SK-N-MC (cell line): ENCODE measurements around the gene MACROD2.
A peak's percentile ranks its signal among the peaks of the same experiment; 100 is the strongest.
"Not testable (repeated sequence)": the region's sequence is repeated elsewhere in the genome, so short reads cannot be mapped to it uniquely, and the experiment has no call there.

Source experiments
- DNase-seq: peaks from one replicate; pipeline ENCODE4 v3.0.0-alpha.2; 2011; ENCODE audit warnings: low read depth, low spot score
- H3K27ac ChIP-seq: fragments of 200-600 bp; sonication (generic); 2 replicates; pipeline ENCODE4 v1.5.1; 2016; ENCODE audit warnings: mixed run types
- H3K36me3 ChIP-seq: fragments of 200-600 bp; sonication (generic); 2 replicates; pipeline ENCODE4 v1.6.1; 2017; ENCODE audit warnings: antibody characterized with exemption, low read length, mixed read lengths; ENCODE audit not compliant: insufficient read depth
- H3K4me3 ChIP-seq: fragments of 200-600 bp; sonication (generic); 2 replicates; pipeline ENCODE4 v1.5.1; 2016
- H3K9ac ChIP-seq: fragments of 200-600 bp; sonication (generic); 2 replicates; pipeline ENCODE4 v1.8.0; 2017; ENCODE audit warnings: mixed run types, mixed read lengths; ENCODE audit not compliant: insufficient read length
- H3K9me3 ChIP-seq: fragments of 200-600 bp; sonication (generic); 2 replicates; pipeline ENCODE4 v1.6.1; 2017; ENCODE audit warnings: low read depth, mild to moderate bottlenecking, antibody characterized with exemption, low read length, moderate library complexity, mixed read lengths
- EZH2 ChIP-seq: fragments of 200-600 bp; sonication (generic); IDR thresholded peaks from one replicate; pipeline ENCODE4 v1.6.1; 2017; ENCODE audit warnings: antibody characterized with exemption
- FOXP2 ChIP-seq: optimal IDR thresholded peaks from 2 replicates; pipeline ENCODE3; 2011; ENCODE audit warnings: mild to moderate bottlenecking, moderate library complexity; ENCODE audit not compliant: insufficient read depth; ENCODE audit errors: extremely low read length, control extremely low read depth
- POLR2AphosphoS5 ChIP-seq: IDR thresholded peaks from 2 replicates; pipeline ENCODE4 v1.6.1; 2012; ENCODE audit warnings: mild to moderate bottlenecking, low read depth, low read length, borderline replicate concordance

MACROD2 gene

GRCh38 chr20:15362849-15363248 is 1367.5 kb downstream of the MACROD2 start:
- Histone ChIP-seq H3K9ac (no peak overlapping the region), H3K27ac (no peak overlapping the region), H3K36me3 (no peaks in the 10 kb centered on the region), H3K9me3 (no peaks in the 10 kb centered on the region), H3K4me3 (no peak overlapping the region)
- no peak for DNase-seq
- TF ChIP-seq FOXP2, result no peak
- TF ChIP-seq POLR2AphosphoS5, result no peak
- no peak for TF ChIP-seq EZH2

DNA sequence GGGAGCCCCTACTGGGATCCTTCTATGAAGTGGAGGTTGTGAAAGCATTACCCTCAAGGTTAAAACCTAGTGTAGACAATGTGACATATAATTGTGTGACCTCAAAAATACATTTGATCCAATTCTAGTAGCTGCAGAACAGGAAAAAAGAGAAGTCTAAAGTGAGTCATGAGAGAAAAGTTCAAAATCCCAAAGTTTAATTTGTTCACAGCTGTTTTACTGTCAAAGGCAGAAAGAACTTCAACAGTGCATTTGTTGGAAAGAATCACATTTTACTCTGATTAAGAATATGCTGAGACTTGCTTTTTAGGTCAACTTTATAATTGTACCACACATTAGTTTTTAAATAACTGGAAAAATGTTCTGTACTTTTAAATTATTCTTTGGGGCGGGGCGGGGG is 1369.5 kb downstream of the MACROD2 start:
- H3K9me3 ChIP-seq, result no peaks in the 10 kb centered on the region
- H3K27ac ChIP-seq, result peak overlapping the region; percentile 89
- H3K36me3 ChIP-seq, result no peaks in the 10 kb centered on the region
- H3K9ac ChIP-seq, result no peak overlapping the region
- TF ChIP-seq FOXP2, result no peak
- peak; percentile 16 for DNase-seq
- peak overlapping the region; percentile 39; the same call in 1 of the 2 replicates for H3K4me3 ChIP-seq

- no peak for DNase-seq
- Histone ChIP-seq H3K4me3 (no peak overlapping the region), H3K9me3 (no peaks in the 10 kb centered on the region), H3K36me3 (no peaks in the 10 kb centered on the region), H3K9ac (no peak overlapping the region), H3K27ac (no peak overlapping the region)
- TF ChIP-seq EZH2 (no peak), FOXP2 (no peak), POLR2AphosphoS5 (no peak)
Measured at GRCh38 chr20:15370370-15370769, 1375.1 kb downstream of the MACROD2 start.

DNA sequence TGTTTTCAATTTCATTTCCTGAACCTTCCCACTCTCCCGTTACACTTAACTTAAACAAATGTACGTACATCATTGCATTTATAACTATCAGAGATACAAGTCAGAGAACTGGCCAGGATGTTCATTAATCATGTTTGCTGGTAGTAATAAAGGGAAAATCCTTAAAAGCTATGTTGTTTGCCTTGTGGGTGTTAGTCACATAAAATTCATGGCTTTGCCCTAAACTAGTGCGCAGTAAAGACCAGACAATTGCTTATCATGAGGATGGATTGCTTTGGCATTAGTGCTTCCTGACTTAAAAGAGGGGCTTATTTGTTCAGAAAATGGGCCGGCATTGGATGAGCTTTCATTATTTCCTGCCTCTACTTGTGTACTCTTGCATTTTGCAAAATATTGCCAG is 1379.4 kb downstream of the MACROD2 start:
- no peak for DNase-seq
- Histone ChIP-seq H3K4me3 (no peak overlapping the region), H3K9me3 (no peaks in the 10 kb centered on the region), H3K36me3 (no peaks in the 10 kb centered on the region), H3K9ac (no peak overlapping the region), H3K27ac (no peak overlapping the region)
- TF ChIP-seq FOXP2 (no peak), POLR2AphosphoS5 (no peak), EZH2 (no peak)

GRCh38 chr20:15375836-15376235 is 1380.5 kb downstream of the MACROD2 start:
- no peak for DNase-seq
- TF ChIP-seq FOXP2, result no peak
- no peak for TF ChIP-seq POLR2AphosphoS5
- TF ChIP-seq EZH2, result no peak
- no peaks in the 10 kb centered on the region for H3K36me3 ChIP-seq
- no peak overlapping the region for H3K9ac ChIP-seq
- no peaks in the 10 kb centered on the region for H3K9me3 ChIP-seq
- H3K4me3 ChIP-seq, result no peak overlapping the region
- no peak overlapping the region for H3K27ac ChIP-seq

- not testable (repeated sequence) for H3K9ac ChIP-seq, DNase-seq, H3K4me3 ChIP-seq, H3K27ac ChIP-seq, H3K36me3 ChIP-seq, H3K9me3 ChIP-seq
Measured at GRCh38 chr20:15377603-15378002, 1382.3 kb downstream of the MACROD2 start.

- Histone ChIP-seq H3K4me3 (no peak overlapping the region), H3K9ac (no peak overlapping the region), H3K9me3 (no peaks in the 10 kb centered on the region), H3K27ac (no peak overlapping the region), H3K36me3 (no peaks in the 10 kb centered on the region)
- TF ChIP-seq EZH2 (no peak), FOXP2 (no peak), POLR2AphosphoS5 (no peak)
- DNase-seq, result no peak
Measured at GRCh38 chr20:15378151-15378550, 1382.8 kb downstream of the MACROD2 start.

- DNase-seq, result no peak
- H3K9ac ChIP-seq, result no peak overlapping the region
- no peaks in the 10 kb centered on the region for H3K9me3 ChIP-seq
- no peaks in the 10 kb centered on the region for H3K36me3 ChIP-seq
- H3K27ac ChIP-seq, result no peak overlapping the region
- H3K4me3 ChIP-seq, result no peak overlapping the region
- TF ChIP-seq POLR2AphosphoS5, result no peak
- TF ChIP-seq FOXP2, result no peak
- TF ChIP-seq EZH2, result no peak
Measured at GRCh38 chr20:15379681-15380296, 1384.5 kb downstream of the MACROD2 start.

DNA sequence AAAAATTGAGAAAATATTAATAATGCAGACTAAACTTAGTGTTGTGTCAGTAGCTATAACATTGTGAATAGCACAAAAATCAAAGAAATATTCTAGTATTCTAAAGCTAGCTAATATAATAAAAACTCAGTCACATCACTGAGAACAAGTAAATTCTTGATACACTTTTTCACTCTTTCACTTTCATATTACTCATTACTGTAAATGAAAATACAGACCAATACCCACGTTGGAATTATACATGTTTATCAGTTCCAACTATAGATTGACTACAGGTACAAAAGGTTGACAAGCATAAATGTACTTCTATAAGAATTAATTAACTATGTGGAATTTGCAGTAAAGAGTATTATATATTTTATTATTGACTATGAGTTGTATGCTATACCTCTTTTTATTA is 1385.5 kb downstream of the MACROD2 start:
- H3K36me3 ChIP-seq, result no peaks in the 10 kb centered on the region
- no peak overlapping the region for H3K4me3 ChIP-seq
- H3K9me3 ChIP-seq, result no peaks in the 10 kb centered on the region
- DNase-seq, result no peak
- no peak overlapping the region for H3K9ac ChIP-seq
- no peak overlapping the region for H3K27ac ChIP-seq
- no peak for TF ChIP-seq EZH2
- TF ChIP-seq FOXP2, result no peak
- no peak for TF ChIP-seq POLR2AphosphoS5

GRCh38 chr20:15387228-15387627 is 1391.9 kb downstream of the MACROD2 start:
- no peaks in the 10 kb centered on the region for H3K36me3 ChIP-seq

More at GRCh38 chr20:15387228-15387627, 1391.9 kb downstream of the MACROD2 start:
- Histone ChIP-seq H3K4me3 (no peak overlapping the region), H3K9ac (no peak overlapping the region), H3K27ac (no peak overlapping the region), H3K9me3 (no peaks in the 10 kb centered on the region)
- TF ChIP-seq POLR2AphosphoS5 (no peak), FOXP2 (no peak), EZH2 (no peak)
- no peak for DNase-seq
